BE2C (cell line): ENCODE measurements around the gene POLR2M.

Experiments
- DNase-seq: peaks from one replicate; pipeline ENCODE4 v3.0.0-alpha.2; 2020
- H3K27me3 ChIP-seq: fragments of 250-450 bp; sonication (Bioruptor Pico); 2 replicates; pipeline ENCODE4 v1.5.1; 2020; ENCODE audit warnings: mild to moderate bottlenecking
- H3K36me3 ChIP-seq: fragments of 250-450 bp; sonication (Bioruptor Pico); 2 replicates; pipeline ENCODE4 v1.5.1; 2020; ENCODE audit warnings: mild to moderate bottlenecking
- H3K4me1 ChIP-seq: fragments of 250-450 bp; sonication (Bioruptor Pico); 2 replicates; pipeline ENCODE4 v1.5.1; 2020
- H3K4me3 ChIP-seq: 2 replicates; pipeline ENCODE4 v1.5.1; 2011; ENCODE audit warnings: low read depth, low read length
- H3K9me3 ChIP-seq: fragments of 250-450 bp; sonication (Bioruptor Pico); 2 replicates; pipeline ENCODE4 v1.5.1; 2020
- TF ChIP-seq, protein P1 (sequence below): IDR thresholded peaks from 2 replicates; pipeline ENCODE4 v1.5.1; 2012; ENCODE audit warnings: mild to moderate bottlenecking, low read depth, low read length

Gene POLR2M

GRCh38 chr15:57697588-57697987, 8.9 kb upstream of the POLR2M start:
- DNase-seq, result no peak
- H3K27me3 ChIP-seq, result no peaks in the 10 kb centered on the region
- TF ChIP-seq, protein P1, sequence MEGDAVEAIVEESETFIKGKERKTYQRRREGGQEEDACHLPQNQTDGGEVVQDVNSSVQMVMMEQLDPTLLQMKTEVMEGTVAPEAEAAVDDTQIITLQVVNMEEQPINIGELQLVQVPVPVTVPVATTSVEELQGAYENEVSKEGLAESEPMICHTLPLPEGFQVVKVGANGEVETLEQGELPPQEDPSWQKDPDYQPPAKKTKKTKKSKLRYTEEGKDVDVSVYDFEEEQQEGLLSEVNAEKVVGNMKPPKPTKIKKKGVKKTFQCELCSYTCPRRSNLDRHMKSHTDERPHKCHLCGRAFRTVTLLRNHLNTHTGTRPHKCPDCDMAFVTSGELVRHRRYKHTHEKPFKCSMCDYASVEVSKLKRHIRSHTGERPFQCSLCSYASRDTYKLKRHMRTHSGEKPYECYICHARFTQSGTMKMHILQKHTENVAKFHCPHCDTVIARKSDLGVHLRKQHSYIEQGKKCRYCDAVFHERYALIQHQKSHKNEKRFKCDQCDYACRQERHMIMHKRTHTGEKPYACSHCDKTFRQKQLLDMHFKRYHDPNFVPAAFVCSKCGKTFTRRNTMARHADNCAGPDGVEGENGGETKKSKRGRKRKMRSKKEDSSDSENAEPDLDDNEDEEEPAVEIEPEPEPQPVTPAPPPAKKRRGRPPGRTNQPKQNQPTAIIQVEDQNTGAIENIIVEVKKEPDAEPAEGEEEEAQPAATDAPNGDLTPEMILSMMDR, result no peak

GRCh38 chr15:57698243-57698642, 8.3 kb upstream of the POLR2M start:
- no peak overlapping the region for H3K4me3 ChIP-seq
- H3K4me1 ChIP-seq, result peaks cover 12% of the 10 kb centered on the region; the same call in 1 of the 2 replicates
- H3K27me3 ChIP-seq, result no peaks in the 10 kb centered on the region
- TF ChIP-seq, protein P1, result no peak
- H3K9me3 ChIP-seq, result no peaks in the 10 kb centered on the region
- H3K36me3 ChIP-seq, result no peaks in the 10 kb centered on the region
- no peak for DNase-seq

More at GRCh38 chr15:57697588-57697987, 8.9 kb upstream of the POLR2M start:
- Histone ChIP-seq H3K36me3 (no peaks in the 10 kb centered on the region), H3K4me3 (no peak overlapping the region), H3K9me3 (no peaks in the 10 kb centered on the region), H3K4me1 (peaks cover 12% of the 10 kb centered on the region; the same call in 1 of the 2 replicates)

- Histone ChIP-seq H3K4me3 (no peak overlapping the region), H3K36me3 (no peaks in the 10 kb centered on the region), H3K4me1 (peaks cover 12% of the 10 kb centered on the region; the same call in 1 of the 2 replicates), H3K27me3 (no peaks in the 10 kb centered on the region), H3K9me3 (no peaks in the 10 kb centered on the region)
- TF ChIP-seq, protein P1, result no peak
- DNase-seq, result no peak
These were observed 7.5 kb upstream of the POLR2M start for GRCh38 chr15:57698991-57699390.

GRCh38 chr15:57703387-57703786, 3.1 kb upstream of the POLR2M start:
- no peak overlapping the region for H3K4me3 ChIP-seq
- H3K27me3 ChIP-seq, result no peaks in the 10 kb centered on the region
- peaks cover 4% of the 10 kb centered on the region for H3K4me1 ChIP-seq
- TF ChIP-seq, protein P1, result no peak
- DNase-seq, result no peak
- no peaks in the 10 kb centered on the region for H3K9me3 ChIP-seq
- peaks cover 4% of the 10 kb centered on the region; the same call in 1 of the 2 replicates for H3K36me3 ChIP-seq

DNA sequence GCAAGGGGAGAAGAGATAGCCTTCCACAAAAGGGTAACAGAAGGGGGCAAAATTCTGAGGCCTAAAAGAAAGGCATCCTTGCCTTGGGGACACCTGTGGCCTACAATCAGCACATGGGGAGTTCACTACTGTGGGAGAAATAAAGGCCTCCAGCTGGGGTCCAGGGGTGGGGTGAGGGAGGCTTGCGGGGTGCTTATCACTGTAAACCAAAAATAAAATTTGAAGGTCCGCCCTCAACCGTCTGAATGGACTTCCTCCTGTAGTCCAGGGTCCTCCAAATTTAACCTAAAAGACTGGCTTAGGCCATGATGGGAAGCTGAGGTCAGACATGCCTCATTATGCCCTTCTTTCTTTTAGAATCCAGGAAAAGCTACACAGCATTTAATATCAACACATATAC, 2.1 kb upstream of the POLR2M start:
- no peak for DNase-seq
- H3K9me3 ChIP-seq, result no peaks in the 10 kb centered on the region
- H3K4me3 ChIP-seq, result no peak overlapping the region
- H3K36me3 ChIP-seq, result peaks cover 9% of the 10 kb centered on the region
- peaks cover 4% of the 10 kb centered on the region for H3K4me1 ChIP-seq
- H3K27me3 ChIP-seq, result no peaks in the 10 kb centered on the region
- TF ChIP-seq, protein P1, result no peak

- H3K4me1 ChIP-seq, result peaks cover 4% of the 10 kb centered on the region
- peaks cover 15% of the 10 kb centered on the region for H3K36me3 ChIP-seq
- TF ChIP-seq, protein P1, result no peak
- H3K9me3 ChIP-seq, result no peaks in the 10 kb centered on the region
- DNase-seq, result no peak
- no peaks in the 10 kb centered on the region for H3K27me3 ChIP-seq
- H3K4me3 ChIP-seq, result peak overlapping the region; percentile 98
These were observed 639 bp upstream of the POLR2M start for GRCh38 chr15:57705746-57706404.
